Measurements from ENCODE around the gene DCTN5.

Gene DCTN5

GRCh38 chr16:23690771-23691482, 49.7 kb downstream of the DCTN5 start:
- no peaks in the 10 kb centered on the region for H3K27me3 ChIP-seq (ENCODE audit: control insufficient read depth, insufficient read depth, low read length)
- peaks cover 2% of the 10 kb centered on the region for H3K4me1 ChIP-seq
- H3K27ac ChIP-seq, result no peak overlapping the region
- no peak overlapping the region for H3K4me2 ChIP-seq (ENCODE audit: low read length)
- no peaks in the 10 kb centered on the region for H3K79me2 ChIP-seq
- no peak overlapping the region for H2AFZ ChIP-seq
- no peaks in the 10 kb centered on the region for H3K36me3 ChIP-seq (ENCODE audit: control insufficient read depth, insufficient read depth, low read length)
- no peak overlapping the region for H3K4me3 ChIP-seq (ENCODE audit: low read depth, low read length)
- no peaks in the 10 kb centered on the region for H3K9me3 ChIP-seq (ENCODE audit: control insufficient read depth, low read length)
- no peak overlapping the region for H3K9ac ChIP-seq
- TF ChIP-seq, protein P1, sequence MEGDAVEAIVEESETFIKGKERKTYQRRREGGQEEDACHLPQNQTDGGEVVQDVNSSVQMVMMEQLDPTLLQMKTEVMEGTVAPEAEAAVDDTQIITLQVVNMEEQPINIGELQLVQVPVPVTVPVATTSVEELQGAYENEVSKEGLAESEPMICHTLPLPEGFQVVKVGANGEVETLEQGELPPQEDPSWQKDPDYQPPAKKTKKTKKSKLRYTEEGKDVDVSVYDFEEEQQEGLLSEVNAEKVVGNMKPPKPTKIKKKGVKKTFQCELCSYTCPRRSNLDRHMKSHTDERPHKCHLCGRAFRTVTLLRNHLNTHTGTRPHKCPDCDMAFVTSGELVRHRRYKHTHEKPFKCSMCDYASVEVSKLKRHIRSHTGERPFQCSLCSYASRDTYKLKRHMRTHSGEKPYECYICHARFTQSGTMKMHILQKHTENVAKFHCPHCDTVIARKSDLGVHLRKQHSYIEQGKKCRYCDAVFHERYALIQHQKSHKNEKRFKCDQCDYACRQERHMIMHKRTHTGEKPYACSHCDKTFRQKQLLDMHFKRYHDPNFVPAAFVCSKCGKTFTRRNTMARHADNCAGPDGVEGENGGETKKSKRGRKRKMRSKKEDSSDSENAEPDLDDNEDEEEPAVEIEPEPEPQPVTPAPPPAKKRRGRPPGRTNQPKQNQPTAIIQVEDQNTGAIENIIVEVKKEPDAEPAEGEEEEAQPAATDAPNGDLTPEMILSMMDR (IDR thresholded peaks at IDR 0.05), result no peak

- H3K36me3 ChIP-seq (ENCODE audit: control insufficient read depth, insufficient read depth, low read length), result no peaks in the 10 kb centered on the region
- H3K79me2 ChIP-seq, result no peaks in the 10 kb centered on the region
- H3K4me1 ChIP-seq, result peaks cover 2% of the 10 kb centered on the region
- no peaks in the 10 kb centered on the region for H3K9me3 ChIP-seq (ENCODE audit: control insufficient read depth, low read length)
- no peak overlapping the region for H3K4me2 ChIP-seq (ENCODE audit: low read length)
- no peak overlapping the region for H3K27ac ChIP-seq
- H3K9ac ChIP-seq, result no peak overlapping the region
- no peak overlapping the region for H2AFZ ChIP-seq
- no peak overlapping the region for H3K4me3 ChIP-seq (ENCODE audit: low read depth, low read length)
- no peaks in the 10 kb centered on the region for H3K27me3 ChIP-seq (ENCODE audit: control insufficient read depth, insufficient read depth, low read length)
- TF ChIP-seq, protein P1 (IDR thresholded peaks at IDR 0.05), result no peak
These were observed 50.4 kb downstream of the DCTN5 start for GRCh38 chr16:23691483-23692189.

- H3K27me3 ChIP-seq (ENCODE audit: control insufficient read depth, insufficient read depth, low read length), result no peaks in the 10 kb centered on the region
- H3K36me3 ChIP-seq (ENCODE audit: control insufficient read depth, insufficient read depth, low read length), result no peaks in the 10 kb centered on the region
- no peak overlapping the region for H3K4me2 ChIP-seq (ENCODE audit: low read length)
- H3K9me3 ChIP-seq (ENCODE audit: control insufficient read depth, low read length), result no peaks in the 10 kb centered on the region
- no peak overlapping the region for H3K9ac ChIP-seq
- no peak overlapping the region for H3K4me3 ChIP-seq (ENCODE audit: low read depth, low read length)
- TF ChIP-seq, protein P1 (IDR thresholded peaks at IDR 0.05), result no peak
- no peak overlapping the region for H2AFZ ChIP-seq
- H3K79me2 ChIP-seq, result no peaks in the 10 kb centered on the region
- no peak overlapping the region for H3K27ac ChIP-seq
- H3K4me1 ChIP-seq, result peaks cover 2% of the 10 kb centered on the region
These were observed 51.0 kb downstream of the DCTN5 start for GRCh38 chr16:23692190-23692837.

GRCh38 chr16:23694265-23694643, 53.0 kb downstream of the DCTN5 start:
- no peaks in the 10 kb centered on the region for H3K36me3 ChIP-seq (ENCODE audit: control insufficient read depth, insufficient read depth, low read length)
- no peak overlapping the region for H3K4me3 ChIP-seq (ENCODE audit: low read depth, low read length)
- peaks cover 2% of the 10 kb centered on the region for H3K4me1 ChIP-seq
- H3K9ac ChIP-seq, result no peak overlapping the region
- H3K9me3 ChIP-seq (ENCODE audit: control insufficient read depth, low read length), result no peaks in the 10 kb centered on the region
- peak overlapping the region; percentile 90 for H2AFZ ChIP-seq
- TF ChIP-seq, protein P1 (IDR thresholded peaks at IDR 0.05), result no peak
- H3K4me2 ChIP-seq (ENCODE audit: low read length), result no peak overlapping the region
- H3K27ac ChIP-seq, result no peak overlapping the region
- no peaks in the 10 kb centered on the region for H3K27me3 ChIP-seq (ENCODE audit: control insufficient read depth, insufficient read depth, low read length)
- H3K79me2 ChIP-seq, result no peaks in the 10 kb centered on the region
